Measurements from ENCODE around the gene FBN1. TPM values are rescaled to one million over a fixed set of nuclear protein-coding genes. Genes with fewer than 3 reads are reported as not detected.

FBN1 gene
- polyA plus RNA-seq, 2 of the 4 experiments (the other 2 are of a cell fraction): 6.3 to 9.4 TPM

- no peak overlapping the region for H3K27ac ChIP-seq
- POLR2A ChIA-PET: no interaction called here
- ATAC-seq (no peak), DNase-seq (ENCODE audit: low read depth in 1 of 2, low spot score in 1 of 2) (no peak), FAIRE-seq (no peak)
- H3K4me2 ChIP-seq: no peak overlapping the region
- H3K9me3 ChIP-seq: no peaks in the 10 kb centered on the region
- H3K4me1 ChIP-seq: no peaks in the 10 kb centered on the region
- no peak overlapping the region for H3K4me3 ChIP-seq
- TF ChIP-seq BHLHE40 (IDR thresholded peaks at IDR 0.05; ENCODE audit: low read depth, low read length): no peak
- TF ChIP-seq HOXA7 (CRISPR knock-in tag; IDR thresholded peaks at IDR 0.05): no peak
- TF ChIP-seq TFCP2L1 (CRISPR knock-in tag; IDR thresholded peaks at IDR 0.05): no peak
- TF ChIP-seq MAFK (IDR thresholded peaks at IDR 0.05; ENCODE audit: partially characterized antibody): no peak
- no peak for TF ChIP-seq GATA3 (IDR thresholded peaks at IDR 0.05; ENCODE audit: borderline replicate concordance)
- TF ChIP-seq CBX8 (IDR thresholded peaks at IDR 0.05): no peak
- no peak for TF ChIP-seq E2F6 (IDR thresholded peaks at IDR 0.05; ENCODE audit: borderline replicate concordance, low read depth)
- no peak for TF ChIP-seq KDM1A (IDR thresholded peaks at IDR 0.05; ENCODE audit: low read depth)
- TF ChIP-seq FOXS1 (CRISPR knock-in tag; IDR thresholded peaks at IDR 0.05): no peak
- no peak for TF ChIP-seq RNF2 (IDR thresholded peaks at IDR 0.05; ENCODE audit: borderline replicate concordance, low read depth)
- no peak for TF ChIP-seq EHF (CRISPR knock-in tag; IDR thresholded peaks at IDR 0.05)
- no peak for TF ChIP-seq CHD4 (IDR thresholded peaks at IDR 0.05; ENCODE audit: borderline replicate concordance)
- no peak for TF ChIP-seq REST (IDR thresholded peaks at IDR 0.05)
- no peak for TF ChIP-seq CTCF (IDR thresholded peaks at IDR 0.05)
- no peak for TF ChIP-seq ESRRA (IDR thresholded peaks at IDR 0.05; ENCODE audit: borderline replicate concordance, low read length)
- TF ChIP-seq USF2 (IDR thresholded peaks at IDR 0.05): no peak
- TF ChIP-seq MAZ (IDR thresholded peaks at IDR 0.05; ENCODE audit: borderline replicate concordance, low read depth, low read length): no peak
- TF ChIP-seq ZFP36 (IDR thresholded peaks at IDR 0.05; ENCODE audit: borderline replicate concordance, partially characterized antibody): no peak
- TF ChIP-seq JUN (IDR thresholded peaks at IDR 0.05): no peak
- WGBS (ENCODE audit: missing lambda C conversion rate): 54% methylated on average over 1 of the region's 1 CpG
- CTCF ChIA-PET: no interaction called here
Measured at GRCh38 chr15:48365575-48365974, 279.9 kb downstream of the FBN1 start.

GRCh38 chr15:48363474-48363873, 282.0 kb downstream of the FBN1 start:
- H3K4me1 ChIP-seq: peaks cover 7% of the 10 kb centered on the region; the same call in 2 of the 3 replicates
- 32% methylated on average over 5 of the region's 5 CpGs for WGBS (ENCODE audit: missing lambda C conversion rate)
- ChIA-PET POLR2A (no interaction called here), CTCF (no interaction called here)
- H3K4me3 ChIP-seq: no peak overlapping the region
- TF ChIP-seq MAX (IDR thresholded peaks at IDR 0.05) (no peak), ZSCAN20 (CRISPR knock-in tag; IDR thresholded peaks at IDR 0.05) (no peak), NFE2L2 (conservative IDR thresholded peaks at IDR 0.05; ENCODE audit: low read length) (no peak), NPAS2 (CRISPR knock-in tag; IDR thresholded peaks at IDR 0.05; ENCODE audit: borderline replicate concordance) (no peak)
- FAIRE-seq (no peak), DNase-seq (ENCODE audit: low read depth in 1 of 2, low spot score in 1 of 2) (no peak), ATAC-seq (no peak)
- H3K9me3 ChIP-seq: no peaks in the 10 kb centered on the region
- H3K27ac ChIP-seq: no peak overlapping the region
- no peak overlapping the region for H3K4me2 ChIP-seq
